IMR-90 (cell line): Measurements from ENCODE around the gene PRSS1. TPM values are rescaled to one million over a fixed set of nuclear protein-coding genes. Genes with fewer than 3 reads are reported as not detected.

Source experiments
- ATAC-seq: fragments of 200-7000 bp; cut with Tn5 transposase; 2 replicates; pipeline ENCODE4 v1.9.1; 2020; ENCODE audit warnings: low read depth, mild to moderate bottlenecking, moderate library complexity
- BruUV-seq: library from RNA; stranded (reverse); fragments of 400-500 nt; replicated peaks from 2 replicates; lab custom pipeline; 2021; lab: Mats Ljungman, UMichigan
- CTCF ChIA-PET: fragments of 300-600 bp; formaldehyde crosslinking; extraction: SDS; loops from one replicate; lab custom pipeline; 2021; ENCODE audit warnings: antibody characterized with exemption; lab: Yijun Ruan, JAX
- POLR2A ChIA-PET: fragments of 300-600 bp; sonication (Branson Sonifier 250); formaldehyde crosslinking; loops from one replicate; lab custom pipeline; 2022; ENCODE audit warnings: antibody characterized with exemption; ENCODE audit not compliant: unreplicated experiment; lab: Charles Lee
- DNase-seq: peaks from one replicate; pipeline ENCODE4 v3.0.0; 2013
- H2AFZ ChIP-seq: replicated peaks from 2 replicates; pipeline ENCODE3; 2013; ENCODE audit warnings: low read length, mild to moderate bottlenecking; ENCODE audit not compliant: poor library complexity
- H2AK5ac ChIP-seq: 2 replicates; pipeline ENCODE4 v1.6.1; 2013; ENCODE audit warnings: low read depth, low read length, inconsistent platforms
- H2AK9ac ChIP-seq: replicated peaks from 2 replicates; pipeline ENCODE3; 2013; ENCODE audit warnings: mild to moderate bottlenecking, low read depth, low read length, moderate library complexity; ENCODE audit not compliant: poor library complexity
- H2BK120ac ChIP-seq: 2 replicates; pipeline ENCODE4 v1.6.1; 2013; ENCODE audit warnings: low read depth, low read length, inconsistent platforms
- H2BK15ac ChIP-seq: 3 replicates; pipeline ENCODE4 v1.6.1; 2013; ENCODE audit warnings: low read depth, low read length, inconsistent platforms
- H2BK20ac ChIP-seq: 2 replicates; pipeline ENCODE4 v1.6.1; 2013; ENCODE audit warnings: low read depth, mild to moderate bottlenecking, inconsistent platforms, low read length, moderate library complexity
- H2BK5ac ChIP-seq: 2 replicates; pipeline ENCODE4 v1.6.1; 2013; ENCODE audit warnings: mild to moderate bottlenecking, low read depth, low read length, inconsistent platforms; ENCODE audit not compliant: poor library complexity, severe bottlenecking
- H3K14ac ChIP-seq: replicated peaks from 2 replicates; pipeline ENCODE4 v1.6.1; 2013; ENCODE audit warnings: low read depth, low read length, inconsistent platforms
- H3K18ac ChIP-seq: 2 replicates; pipeline ENCODE4 v1.6.1; 2013; ENCODE audit warnings: low read depth, low read length, control low read depth
- H3K23ac ChIP-seq: 2 replicates; pipeline ENCODE4 v1.6.1; 2013; ENCODE audit warnings: low read depth, low read length, inconsistent platforms
- H3K27ac ChIP-seq: 2 replicates; pipeline ENCODE4 v1.5.1; 2013; ENCODE audit warnings: mild to moderate bottlenecking, control low read depth, low read length; ENCODE audit not compliant: insufficient read depth
- H3K27me3 ChIP-seq: 2 replicates; pipeline ENCODE4 v1.6.1; 2013; ENCODE audit warnings: low read length; ENCODE audit not compliant: control insufficient read depth, insufficient read depth
- H3K36me3 ChIP-seq: 2 replicates; pipeline ENCODE4 v1.6.1; 2013; ENCODE audit warnings: low read length, mixed read lengths; ENCODE audit not compliant: control insufficient read depth, insufficient read depth
- H3K4ac ChIP-seq: 2 replicates; pipeline ENCODE4 v1.6.1; 2013; ENCODE audit warnings: low read depth, low read length, inconsistent platforms
- H3K4me1 ChIP-seq: 2 replicates; pipeline ENCODE4 v1.6.1; 2013; ENCODE audit warnings: low read length, mixed read lengths; ENCODE audit not compliant: control insufficient read depth, insufficient read depth
- H3K4me2 ChIP-seq: 2 replicates; pipeline ENCODE4 v1.6.1; 2013; ENCODE audit warnings: low read depth, mild to moderate bottlenecking, control low read depth, low read length, moderate library complexity
- H3K4me3 ChIP-seq: 2 replicates; pipeline ENCODE4 v1.5.1; 2013; ENCODE audit warnings: low read depth, mild to moderate bottlenecking, control low read depth, low read length, moderate library complexity; ENCODE audit not compliant: insufficient read depth
- H3K56ac ChIP-seq: 2 replicates; pipeline ENCODE4 v1.6.1; 2013; ENCODE audit warnings: low read length, inconsistent platforms; ENCODE audit not compliant: insufficient read depth; ENCODE audit errors: extremely low read depth
- H3K79me1 ChIP-seq, 2 experiments: 2 replicates each; pipeline ENCODE4 v1.6.1; 2013; ENCODE audit warnings: low read length in 2 of 2, inconsistent platforms in 1 of 2, low read depth in 1 of 2
- H3K9ac ChIP-seq: 2 replicates; pipeline ENCODE4 v1.6.1; 2013; ENCODE audit warnings: low read depth, low read length, control low read depth
- H3K9me1 ChIP-seq: 2 replicates; pipeline ENCODE4 v1.6.1; 2013; ENCODE audit warnings: low read length, inconsistent platforms; ENCODE audit not compliant: insufficient read depth
- H3K9me3 ChIP-seq: 2 replicates; pipeline ENCODE4 v1.6.1; 2013; ENCODE audit warnings: low read length; ENCODE audit not compliant: control insufficient read depth, insufficient read depth
- H4K20me1 ChIP-seq: 2 replicates; pipeline ENCODE4 v1.6.1; 2013; ENCODE audit warnings: low read length, inconsistent platforms; ENCODE audit not compliant: insufficient read depth
- H4K5ac ChIP-seq: 2 replicates; pipeline ENCODE4 v1.6.1; 2013; ENCODE audit warnings: mild to moderate bottlenecking, low read depth, low read length, control low read depth
- H4K8ac ChIP-seq, 2 experiments: 2 replicates each; pipeline ENCODE4 v1.6.1; 2013; ENCODE audit warnings: low read depth in 2 of 2, low read length in 2 of 2, control low read depth in 1 of 2, inconsistent platforms in 1 of 2
- H4K91ac ChIP-seq: 2 replicates; pipeline ENCODE4 v1.6.1; 2013; ENCODE audit warnings: low read depth, low read length, inconsistent platforms; ENCODE audit not compliant: insufficient read depth
- BHLHE40 ChIP-seq: fragments of 150-350 bp; IDR thresholded peaks from 2 replicates; pipeline ENCODE4 v1.6.1; 2016; ENCODE audit warnings: mild to moderate bottlenecking, low read depth, low read length
- CEBPB ChIP-seq: IDR thresholded peaks from 2 replicates; pipeline ENCODE4 v1.6.1; 2012; ENCODE audit warnings: low read depth, low read length, improper control_type of control experiment
- CHD1 ChIP-seq: IDR thresholded peaks from 2 replicates; pipeline ENCODE4 v1.6.1; 2012; ENCODE audit warnings: low read depth, low read length, improper control_type of control experiment
- FOS ChIP-seq: fragments of 150-350 bp; IDR thresholded peaks from 2 replicates; pipeline ENCODE4 v1.6.1; 2016; ENCODE audit warnings: low read depth, low read length
- MAFK ChIP-seq: IDR thresholded peaks from 2 replicates; pipeline ENCODE4 v1.6.1; 2012; ENCODE audit warnings: low read depth, low read length, improper control_type of control experiment
- MAZ ChIP-seq: IDR thresholded peaks from 2 replicates; pipeline ENCODE4 v1.6.1; 2012; ENCODE audit warnings: low read depth, mild to moderate bottlenecking, low read length, improper control_type of control experiment, moderate library complexity, borderline replicate concordance
- MXI1 ChIP-seq: IDR thresholded peaks from 2 replicates; pipeline ENCODE4 v1.6.1; 2012; ENCODE audit warnings: low read depth, mild to moderate bottlenecking, low read length, moderate library complexity, borderline replicate concordance
- NFE2L2 ChIP-seq: fragments of 150-350 bp; IDR thresholded peaks from 2 replicates; pipeline ENCODE4 v1.6.1; 2016; ENCODE audit warnings: low read depth, mild to moderate bottlenecking, low read length
- POLR2A ChIP-seq: IDR thresholded peaks from 2 replicates; pipeline ENCODE4 v1.6.1; 2012; ENCODE audit warnings: mild to moderate bottlenecking, low read depth, low read length
- RAD21 ChIP-seq: IDR thresholded peaks from 2 replicates; pipeline ENCODE4 v1.6.1; 2012; ENCODE audit warnings: low read length, improper control_type of control experiment
- RCOR1 ChIP-seq: IDR thresholded peaks from 2 replicates; pipeline ENCODE4 v1.6.1; 2012; ENCODE audit warnings: mild to moderate bottlenecking, low read length, improper control_type of control experiment; ENCODE audit not compliant: insufficient replicate concordance
- RFX5 ChIP-seq: IDR thresholded peaks from 2 replicates; pipeline ENCODE4 v1.8.0; 2012; ENCODE audit warnings: low read depth, mild to moderate bottlenecking, low read length, moderate library complexity
- SMC3 ChIP-seq: fragments of 150-350 bp; IDR thresholded peaks from 2 replicates; pipeline ENCODE4 v1.6.1; 2016; ENCODE audit warnings: low read depth, mild to moderate bottlenecking, antibody characterized with exemption, low read length, moderate library complexity
- WGBS, 2 experiments: methylation state at CpG; one replicate each; pipeline versions ENCODE4 v1.1.5 to v1.1.7; 2013; ENCODE audit warnings: missing lambda C conversion rate in 2 of 2; ENCODE audit not compliant: insufficient read length in 1 of 2; ENCODE audit errors: extremely low coverage in 2 of 2; 5-methylcytosine and 5-hydroxymethylcytosine counted together
- dilution Hi-C: fragments of 300-500 bp; cut with HindIII; formaldehyde crosslinking; loops from one replicate; pipeline ENCODE4 v1.14.3; 2018; ENCODE audit warnings: low sequenced_read_pairs; ENCODE audit not compliant: unreplicated experiment
- in situ Hi-C: fragments of 300-500 bp; cut with MboI; formaldehyde crosslinking; loops from 3 replicates; pipeline ENCODE4 v1.14.3; 2019; ENCODE audit warnings: low sequenced_read_pairs, inconsistent platforms, mixed read lengths
- intact Hi-C: fragments of 100-400 bp; cut with micrococcal nuclease; formaldehyde crosslinking; loops from 2 replicates; pipeline ENCODE4 v1.10.0; 2022
- polyA plus RNA-seq, 3 experiments: library from polyadenylated mRNA; depleted of rRNA; stranded (reverse); fragments of >200 nt; gene quantifications; 2 replicates each; pipeline ENCODE4 v1.2.3, GENCODE V29; 2012; ENCODE audit warnings: low replicate concordance in 1 of 3
- total RNA-seq: library from RNA; depleted of rRNA; stranded (reverse); fragments of >200 nt; gene quantifications from 2 replicates; pipeline ENCODE4 v1.2.3, GENCODE V29; 2012
- TF ChIP-seq, protein P1 (sequence below): fragments of 150-350 bp; IDR thresholded peaks from 2 replicates; pipeline ENCODE4 v1.6.1; 2016; ENCODE audit warnings: low read depth, mild to moderate bottlenecking, low read length, moderate library complexity, borderline replicate concordance
- TF ChIP-seq, protein P2 (sequence below): fragments of 150-350 bp; IDR thresholded peaks from 2 replicates; pipeline ENCODE4 v1.6.1; 2017; ENCODE audit warnings: mild to moderate bottlenecking, antibody characterized with exemption, low read length, low read depth
- TF ChIP-seq, protein P3 (sequence below): conservative IDR thresholded peaks from 2 replicates; pipeline ENCODE4 v1.5.1; 2012; ENCODE audit warnings: mild to moderate bottlenecking, low read depth, low read length, improper control_type of control experiment

The PRSS1 gene
- total and polyA plus RNA-seq, 2 of the 4 experiments (the other 2 are of a cell fraction), result not detected

DNA sequence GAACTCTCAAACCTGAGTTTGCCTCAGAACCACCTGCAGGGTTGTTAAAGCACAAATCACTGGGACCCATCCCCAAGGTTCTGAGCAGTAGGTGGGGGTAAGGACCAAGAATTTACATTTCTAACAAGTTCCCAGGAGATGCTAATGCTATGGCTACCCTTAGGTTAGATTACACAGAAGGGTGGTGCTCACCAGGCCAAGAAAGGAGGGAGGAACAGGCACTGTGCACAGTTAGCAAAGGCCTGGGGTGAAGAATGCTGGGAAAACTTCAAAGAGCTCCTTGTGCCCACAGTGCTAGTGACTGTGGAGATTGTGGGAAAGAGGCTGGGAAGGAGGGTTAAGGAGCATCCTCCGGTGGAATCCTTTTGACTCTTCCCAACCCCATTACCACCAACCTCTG lies 12.8 kb downstream of the PRSS1 start:
- in situ Hi-C loops, result no loop called here
- H3K27me3 ChIP-seq, result peaks cover 3% of the 10 kb centered on the region; the same call in 1 of the 2 replicates
- H4K8ac ChIP-seq, result no peak overlapping the region
- H3K79me1 ChIP-seq, result no peaks in the 10 kb centered on the region
- H2AK5ac ChIP-seq, result no peak overlapping the region
- H2BK5ac ChIP-seq, result no peak overlapping the region
- no peaks in the 10 kb centered on the region for H3K4me1 ChIP-seq
- H3K9me3 ChIP-seq, result no peaks in the 10 kb centered on the region
- POLR2A ChIA-PET, result no interaction called here
- H4K91ac ChIP-seq, result no peak overlapping the region
- H3K18ac ChIP-seq, result no peak overlapping the region
- no peak overlapping the region for H3K23ac ChIP-seq
- no TSS peak for BruUV-seq
- dilution Hi-C loops, result no loop called here
- no peak overlapping the region for H2BK20ac ChIP-seq
- no peak for TF ChIP-seq RCOR1
- no peak for TF ChIP-seq CHD1
- TF ChIP-seq MAFK, result no peak
- no peak for TF ChIP-seq RFX5
- TF ChIP-seq, protein P1, sequence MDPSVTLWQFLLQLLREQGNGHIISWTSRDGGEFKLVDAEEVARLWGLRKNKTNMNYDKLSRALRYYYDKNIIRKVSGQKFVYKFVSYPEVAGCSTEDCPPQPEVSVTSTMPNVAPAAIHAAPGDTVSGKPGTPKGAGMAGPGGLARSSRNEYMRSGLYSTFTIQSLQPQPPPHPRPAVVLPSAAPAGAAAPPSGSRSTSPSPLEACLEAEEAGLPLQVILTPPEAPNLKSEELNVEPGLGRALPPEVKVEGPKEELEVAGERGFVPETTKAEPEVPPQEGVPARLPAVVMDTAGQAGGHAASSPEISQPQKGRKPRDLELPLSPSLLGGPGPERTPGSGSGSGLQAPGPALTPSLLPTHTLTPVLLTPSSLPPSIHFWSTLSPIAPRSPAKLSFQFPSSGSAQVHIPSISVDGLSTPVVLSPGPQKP, result no peak
- no peak for TF ChIP-seq CEBPB
- TF ChIP-seq NFE2L2, result no peak
- TF ChIP-seq FOS, result no peak
- no peak for TF ChIP-seq RAD21
- TF ChIP-seq, protein P2, sequence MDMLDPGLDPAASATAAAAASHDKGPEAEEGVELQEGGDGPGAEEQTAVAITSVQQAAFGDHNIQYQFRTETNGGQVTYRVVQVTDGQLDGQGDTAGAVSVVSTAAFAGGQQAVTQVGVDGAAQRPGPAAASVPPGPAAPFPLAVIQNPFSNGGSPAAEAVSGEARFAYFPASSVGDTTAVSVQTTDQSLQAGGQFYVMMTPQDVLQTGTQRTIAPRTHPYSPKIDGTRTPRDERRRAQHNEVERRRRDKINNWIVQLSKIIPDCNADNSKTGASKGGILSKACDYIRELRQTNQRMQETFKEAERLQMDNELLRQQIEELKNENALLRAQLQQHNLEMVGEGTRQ, result no peak
- TF ChIP-seq MAZ, result no peak
- TF ChIP-seq SMC3, result no peak
- TF ChIP-seq BHLHE40, result no peak
- TF ChIP-seq, protein P3, sequence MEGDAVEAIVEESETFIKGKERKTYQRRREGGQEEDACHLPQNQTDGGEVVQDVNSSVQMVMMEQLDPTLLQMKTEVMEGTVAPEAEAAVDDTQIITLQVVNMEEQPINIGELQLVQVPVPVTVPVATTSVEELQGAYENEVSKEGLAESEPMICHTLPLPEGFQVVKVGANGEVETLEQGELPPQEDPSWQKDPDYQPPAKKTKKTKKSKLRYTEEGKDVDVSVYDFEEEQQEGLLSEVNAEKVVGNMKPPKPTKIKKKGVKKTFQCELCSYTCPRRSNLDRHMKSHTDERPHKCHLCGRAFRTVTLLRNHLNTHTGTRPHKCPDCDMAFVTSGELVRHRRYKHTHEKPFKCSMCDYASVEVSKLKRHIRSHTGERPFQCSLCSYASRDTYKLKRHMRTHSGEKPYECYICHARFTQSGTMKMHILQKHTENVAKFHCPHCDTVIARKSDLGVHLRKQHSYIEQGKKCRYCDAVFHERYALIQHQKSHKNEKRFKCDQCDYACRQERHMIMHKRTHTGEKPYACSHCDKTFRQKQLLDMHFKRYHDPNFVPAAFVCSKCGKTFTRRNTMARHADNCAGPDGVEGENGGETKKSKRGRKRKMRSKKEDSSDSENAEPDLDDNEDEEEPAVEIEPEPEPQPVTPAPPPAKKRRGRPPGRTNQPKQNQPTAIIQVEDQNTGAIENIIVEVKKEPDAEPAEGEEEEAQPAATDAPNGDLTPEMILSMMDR, result no peak
- TF ChIP-seq MXI1, result no peak
- TF ChIP-seq POLR2A, result no peak
- CTCF ChIA-PET, result no interaction called here
- no peak overlapping the region for H4K5ac ChIP-seq
- no peak overlapping the region for H3K56ac ChIP-seq
- H2BK15ac ChIP-seq, result no peak overlapping the region
- H3K14ac ChIP-seq, result no peak overlapping the region
- no peaks in the 10 kb centered on the region for H3K36me3 ChIP-seq
- H3K4ac ChIP-seq, result no peak overlapping the region
- no peak overlapping the region for H3K4me3 ChIP-seq
- WGBS, 2 experiments, result no CpG with 5 or more reads among the region's 1 CpG
- ATAC-seq, result no peak
- H4K20me1 ChIP-seq, result no peaks in the 10 kb centered on the region
- no peak overlapping the region for H2AK9ac ChIP-seq
- no peak overlapping the region for H2BK120ac ChIP-seq
- no peak for DNase-seq
- no peak overlapping the region for H3K27ac ChIP-seq
- H3K9me1 ChIP-seq, result no peaks in the 10 kb centered on the region
- no peak overlapping the region for H3K4me2 ChIP-seq
- intact Hi-C loops, result no loop called here
- no peak overlapping the region for H3K9ac ChIP-seq
- no peak overlapping the region for H2AFZ ChIP-seq
